ENCODE data around the gene HOXA9.
A peak's percentile ranks its signal among the peaks of the same experiment; 100 is the strongest.

GRCh38 chr7:27198871-27199801 is 33.8 kb upstream of the HOXA9 start:
- TF ChIP-seq CTCF (IDR thresholded peaks at IDR 0.05) = no peak; the same call in 2 of the 3 replicates
- no peak for TF ChIP-seq FOSL2 (IDR thresholded peaks at IDR 0.05)
- TF ChIP-seq FOSL2 (CRISPR knock-in tag; IDR thresholded peaks at IDR 0.05) = no peak
- no peak for TF ChIP-seq KDM5A (IDR thresholded peaks at IDR 0.05)
- no peak for TF ChIP-seq POLR2AphosphoS2 (conservative IDR thresholded peaks at IDR 0.05; ENCODE audit: low read length)
- TF ChIP-seq E2F6 (IDR thresholded peaks at IDR 0.05; ENCODE audit: borderline replicate concordance, low read depth) = peak; percentile 59; the same call in 1 of the 2 replicates
- TF ChIP-seq CBX2 (IDR thresholded peaks at IDR 0.05; ENCODE audit: borderline replicate concordance, low read depth) = no peak
- no peak for TF ChIP-seq USF2 (IDR thresholded peaks at IDR 0.05)
- no peak; the same call in 1 of the 2 replicates for TF ChIP-seq MAX (IDR thresholded peaks at IDR 0.05)
- no peak for TF ChIP-seq KDM1A (IDR thresholded peaks at IDR 0.05; ENCODE audit: low read depth)
- TF ChIP-seq BHLHE40 (IDR thresholded peaks at IDR 0.05; ENCODE audit: low read depth, low read length) = no peak

Data from A549 (cell line).